Osteocyte (in vitro differentiated cells): ENCODE measurements around the gene OR10J4. TPM values are rescaled to one million over a fixed set of nuclear protein-coding genes. Genes with fewer than 3 reads are reported as not detected.

ENCODE experiments used
- DNase-seq: peaks from one replicate; pipeline ENCODE4 v3.0.0; 2021; ENCODE audit warnings: mixed read lengths; ENCODE audit not compliant: unreplicated experiment; ENCODE audit errors: extremely low spot score
- H3K27ac Mint-ChIP-seq: one replicate; pipeline ENCODE4 v1.8.0; 2021; ENCODE audit warnings: mild to moderate bottlenecking, mixed read lengths; ENCODE audit not compliant: unreplicated experiment
- H3K27me3 Mint-ChIP-seq: one replicate; pipeline ENCODE4 v1.8.0; 2021; ENCODE audit warnings: mixed read lengths; ENCODE audit not compliant: unreplicated experiment
- H3K36me3 Mint-ChIP-seq: one replicate; pipeline ENCODE4 v1.8.0; 2021; ENCODE audit warnings: mixed read lengths; ENCODE audit not compliant: unreplicated experiment
- H3K4me1 Mint-ChIP-seq: one replicate; pipeline ENCODE4 v1.8.0; 2021; ENCODE audit warnings: mixed read lengths; ENCODE audit not compliant: unreplicated experiment
- H3K4me3 Mint-ChIP-seq: one replicate; pipeline ENCODE4 v1.8.0; 2021; ENCODE audit warnings: mild to moderate bottlenecking, moderate library complexity, mixed read lengths; ENCODE audit not compliant: unreplicated experiment
- H3K9me3 Mint-ChIP-seq: one replicate; pipeline ENCODE4 v1.8.0; 2021; ENCODE audit warnings: mixed read lengths; ENCODE audit not compliant: unreplicated experiment
- total RNA-seq: library from RNA; stranded (reverse); gene quantifications from 2 replicates; pipeline ENCODE4 v1.2.1, GENCODE V29; 2021
- TF ChIP-seq, protein P1 (sequence below): fragments of 200-600 bp; sonication (generic); IDR thresholded peaks from 2 replicates; pipeline ENCODE4 v1.5.0; 2021; ENCODE audit warnings: antibody characterized with exemption, mild to moderate bottlenecking, moderate library complexity

OR10J4 gene
- total RNA-seq, 1 donor from 2014 or later, result not detected

DNA sequence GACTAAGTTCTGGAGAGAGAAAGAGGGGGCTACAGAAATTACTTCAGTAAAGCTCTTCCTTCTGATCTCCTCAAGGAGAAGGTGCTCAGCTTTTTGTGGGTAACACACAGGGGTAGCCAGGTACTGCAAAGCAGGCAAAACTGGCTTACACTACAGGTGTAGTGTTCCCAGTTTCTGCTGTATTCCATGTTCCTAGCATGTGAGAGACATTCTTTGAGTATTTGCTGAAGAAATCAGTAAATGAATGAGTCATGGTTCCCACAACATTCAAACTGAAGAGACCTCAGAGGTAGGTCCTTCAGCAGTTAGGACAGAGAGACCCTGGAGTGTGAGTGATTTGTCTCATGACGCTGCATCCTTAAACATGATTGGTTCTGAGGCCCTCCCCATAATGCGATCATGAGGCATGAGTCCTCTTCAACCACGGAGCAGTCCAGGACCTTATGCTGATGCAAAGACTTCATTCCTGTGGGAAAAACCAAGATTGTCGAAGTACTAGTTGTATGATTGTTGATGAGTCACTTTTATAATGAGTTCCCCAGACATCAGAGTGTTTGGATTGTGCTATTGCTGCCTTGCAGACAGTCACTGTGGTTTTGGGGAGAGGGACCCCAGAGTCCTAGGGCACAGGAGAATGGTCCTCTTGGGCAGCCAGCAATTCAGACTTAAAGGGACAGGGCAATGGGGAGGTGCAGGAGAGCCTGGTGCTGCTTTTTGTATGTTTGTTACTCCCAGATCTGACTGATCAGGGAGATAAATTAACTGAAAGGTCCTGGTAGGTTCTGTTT lies 2.7 kb upstream of the OR10J4 start:
- no peaks in the 10 kb centered on the region for H3K9me3 Mint-ChIP-seq
- no peak overlapping the region for H3K27ac Mint-ChIP-seq
- H3K4me1 Mint-ChIP-seq, result peaks cover 2% of the 10 kb centered on the region
- peaks cover 11% of the 10 kb centered on the region for H3K27me3 Mint-ChIP-seq
- H3K4me3 Mint-ChIP-seq, result no peak overlapping the region
- TF ChIP-seq, protein P1, sequence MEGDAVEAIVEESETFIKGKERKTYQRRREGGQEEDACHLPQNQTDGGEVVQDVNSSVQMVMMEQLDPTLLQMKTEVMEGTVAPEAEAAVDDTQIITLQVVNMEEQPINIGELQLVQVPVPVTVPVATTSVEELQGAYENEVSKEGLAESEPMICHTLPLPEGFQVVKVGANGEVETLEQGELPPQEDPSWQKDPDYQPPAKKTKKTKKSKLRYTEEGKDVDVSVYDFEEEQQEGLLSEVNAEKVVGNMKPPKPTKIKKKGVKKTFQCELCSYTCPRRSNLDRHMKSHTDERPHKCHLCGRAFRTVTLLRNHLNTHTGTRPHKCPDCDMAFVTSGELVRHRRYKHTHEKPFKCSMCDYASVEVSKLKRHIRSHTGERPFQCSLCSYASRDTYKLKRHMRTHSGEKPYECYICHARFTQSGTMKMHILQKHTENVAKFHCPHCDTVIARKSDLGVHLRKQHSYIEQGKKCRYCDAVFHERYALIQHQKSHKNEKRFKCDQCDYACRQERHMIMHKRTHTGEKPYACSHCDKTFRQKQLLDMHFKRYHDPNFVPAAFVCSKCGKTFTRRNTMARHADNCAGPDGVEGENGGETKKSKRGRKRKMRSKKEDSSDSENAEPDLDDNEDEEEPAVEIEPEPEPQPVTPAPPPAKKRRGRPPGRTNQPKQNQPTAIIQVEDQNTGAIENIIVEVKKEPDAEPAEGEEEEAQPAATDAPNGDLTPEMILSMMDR, result no peak
- H3K36me3 Mint-ChIP-seq, result no peaks in the 10 kb centered on the region
- DNase-seq, result no peak

DNA sequence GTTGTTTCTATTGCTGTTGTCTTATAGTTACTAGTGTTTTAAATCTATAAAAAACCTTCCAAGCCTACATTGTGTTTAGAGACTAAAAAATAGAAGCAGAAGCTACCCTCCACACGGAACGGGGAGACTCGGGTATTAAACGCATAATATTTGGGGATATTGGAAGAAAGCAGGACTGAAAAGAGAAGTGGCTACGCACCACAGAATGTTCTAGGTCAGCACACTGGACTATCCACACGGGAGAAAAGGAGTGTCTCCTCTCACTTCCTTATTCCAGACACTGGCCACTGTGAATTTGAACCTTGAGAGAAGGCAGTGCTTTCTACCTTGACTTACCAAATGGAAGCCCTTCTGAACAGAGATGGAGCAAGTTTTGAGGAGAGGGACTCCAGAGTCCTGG lies 1.0 kb upstream of the OR10J4 start:
- H3K27ac Mint-ChIP-seq, result no peak overlapping the region
- no peak overlapping the region for H3K4me3 Mint-ChIP-seq
- no peaks in the 10 kb centered on the region for H3K36me3 Mint-ChIP-seq
- H3K4me1 Mint-ChIP-seq, result peaks cover 2% of the 10 kb centered on the region
- TF ChIP-seq, protein P1, result no peak
- no peaks in the 10 kb centered on the region for H3K9me3 Mint-ChIP-seq
- peaks cover 5% of the 10 kb centered on the region for H3K27me3 Mint-ChIP-seq
- DNase-seq, result no peak

DNA sequence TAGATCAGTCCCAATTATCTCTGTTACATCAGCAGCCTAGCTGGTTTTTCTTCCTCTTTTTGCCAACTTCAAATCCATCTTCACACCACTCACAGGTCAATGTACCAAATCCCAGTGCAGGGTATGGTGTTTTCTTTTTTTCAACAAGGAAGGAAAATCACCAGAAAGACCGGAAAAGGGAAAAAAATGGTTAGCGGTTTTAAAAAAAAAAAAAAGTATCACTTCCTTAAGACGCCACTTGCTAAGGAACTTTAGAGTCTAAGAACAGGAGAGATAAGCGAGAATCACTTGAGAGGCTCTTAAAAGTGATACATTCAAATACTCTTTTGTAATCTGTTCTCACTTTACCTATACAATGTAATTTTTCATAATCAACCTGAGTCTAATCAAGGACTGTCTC lies 4.5 kb downstream of the OR10J4 start:
- peaks cover 10% of the 10 kb centered on the region for H3K27me3 Mint-ChIP-seq
- no peaks in the 10 kb centered on the region for H3K36me3 Mint-ChIP-seq
- H3K4me3 Mint-ChIP-seq, result no peak overlapping the region
- TF ChIP-seq, protein P1, result no peak
- H3K9me3 Mint-ChIP-seq, result no peaks in the 10 kb centered on the region
- no peak for DNase-seq
- no peaks in the 10 kb centered on the region for H3K4me1 Mint-ChIP-seq
- H3K27ac Mint-ChIP-seq, result no peak overlapping the region

DNA sequence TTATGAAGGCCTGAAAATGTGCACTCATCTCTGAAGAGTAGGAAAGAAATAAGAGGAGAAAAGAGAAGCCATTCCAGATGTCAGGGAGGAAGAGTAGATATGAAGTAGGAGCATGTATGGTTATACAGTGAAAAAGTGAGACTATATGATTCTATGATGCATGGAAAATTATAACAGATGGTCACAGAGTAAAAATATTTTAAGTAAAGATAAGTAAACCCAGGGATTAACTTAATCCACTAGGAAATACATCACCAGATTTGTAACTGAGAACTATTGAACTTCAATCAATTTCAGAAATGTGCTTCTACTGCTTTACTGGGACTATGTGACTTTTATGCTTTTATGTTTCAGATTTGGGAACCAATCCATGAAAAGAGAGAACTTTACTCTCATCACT lies 7.4 kb downstream of the OR10J4 start, which contains the start of gene OR10J1:
OR10J1 (plus strand) TSS at position 301 of the 400 bp plus-strand sequence; CDS start at position 371, 70 bp downstream.
- no peak within 1 kb of the TSS for H3K27ac Mint-ChIP-seq
- TF ChIP-seq, protein P1, result no peak
- no peaks in the 10 kb centered on the region for H3K4me1 Mint-ChIP-seq
- H3K4me3 Mint-ChIP-seq, result no peak within 1 kb of the TSS
- no peaks in the 10 kb centered on the region for H3K36me3 Mint-ChIP-seq
- peaks cover 11% of the 10 kb centered on the region for H3K27me3 Mint-ChIP-seq
- no peaks in the 10 kb centered on the region for H3K9me3 Mint-ChIP-seq
- DNase-seq, result no peak

DNA sequence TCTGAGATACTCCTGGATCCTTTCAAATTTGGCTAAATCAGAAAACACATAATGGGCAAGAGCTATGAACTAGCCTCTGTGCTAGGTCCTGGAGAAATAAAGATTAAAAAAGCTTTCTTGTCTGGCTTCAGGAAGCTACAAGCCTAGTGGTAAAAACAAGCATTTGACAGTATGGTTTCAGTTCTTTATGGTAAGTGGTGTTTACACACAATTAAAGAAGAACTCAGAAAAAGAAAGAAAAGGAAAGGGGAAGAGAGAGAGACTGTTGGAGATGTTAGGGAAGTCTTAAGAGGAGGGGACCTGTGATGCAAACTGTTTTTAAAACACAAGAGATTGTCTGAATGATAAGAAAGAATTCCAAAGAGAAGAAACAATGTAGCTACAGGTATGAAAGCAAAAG lies 9.4 kb downstream of the OR10J4 start:
- H3K9me3 Mint-ChIP-seq, result no peaks in the 10 kb centered on the region
- no peaks in the 10 kb centered on the region for H3K4me1 Mint-ChIP-seq
- peaks cover 11% of the 10 kb centered on the region for H3K27me3 Mint-ChIP-seq
- TF ChIP-seq, protein P1, result no peak
- H3K36me3 Mint-ChIP-seq, result no peaks in the 10 kb centered on the region
- no peak overlapping the region for H3K27ac Mint-ChIP-seq
- no peak for DNase-seq
- no peak overlapping the region for H3K4me3 Mint-ChIP-seq
